Measurements from ENCODE around the gene CARD18. TPM values are rescaled to one million over a fixed set of nuclear protein-coding genes. Genes with fewer than 3 reads are reported as not detected.
A peak's percentile ranks its signal among the peaks of the same experiment; 100 is the strongest.

The CARD18 gene
- total RNA-seq, 2 experiments from 2014 or later, result not detected

DNA sequence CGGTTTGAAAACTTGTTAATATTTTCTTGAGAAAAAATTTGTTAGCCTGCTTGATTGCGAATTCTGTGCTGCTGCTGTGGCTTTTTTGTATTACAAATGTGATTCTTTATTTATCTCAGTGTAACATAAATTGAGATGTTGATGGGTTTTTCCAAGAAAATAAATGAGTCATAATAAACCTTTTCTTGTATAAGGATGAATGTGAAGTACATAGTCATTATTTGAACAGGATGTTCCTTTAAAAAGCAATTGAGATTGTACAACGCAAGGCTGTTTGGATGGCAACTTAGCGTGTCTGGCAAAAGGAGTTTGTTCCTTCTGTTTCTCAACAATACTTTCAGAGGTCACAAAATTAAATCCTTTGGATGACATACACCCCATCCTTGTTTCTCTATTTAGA, 24.6 kb upstream of the CARD18 start:
- Mint-ChIP-seq H3K4me3 (no peak overlapping the region), H3K9me3 (no peaks in the 10 kb centered on the region), H3K27ac (no peak overlapping the region), H3K36me3 (ENCODE audit: low read depth) (no peaks in the 10 kb centered on the region), H3K4me1 (ENCODE audit: low read depth) (no peaks in the 10 kb centered on the region), H3K27me3 (peaks cover 4% of the 10 kb centered on the region)
- Histone ChIP-seq H3K4me3 (ENCODE audit: low read length) (no peak overlapping the region), H3K36me3 (ENCODE audit: insufficient read depth, low read length) (no peaks in the 10 kb centered on the region), H3K27me3 (ENCODE audit: control insufficient read depth in 1 of 2, insufficient read depth in 2 of 2, low read length in 2 of 2) (no peaks in the 10 kb centered on the region), H3K9me3 (ENCODE audit: control insufficient read depth in 1 of 2, insufficient read depth in 1 of 2, low read length in 2 of 2) (no peaks in the 10 kb centered on the region), H3K4me1 (ENCODE audit: insufficient read depth, low read length) (no peaks in the 10 kb centered on the region), H3K27ac (ENCODE audit: low read depth in 1 of 2, low read length in 2 of 2) (no peak overlapping the region)
- DNase-seq (no peak), ATAC-seq (ENCODE audit: poor library complexity) (no peak)
- no peak for TF ChIP-seq CTCF (IDR thresholded peaks at IDR 0.05)
- CTCF ChIA-PET, result no interaction called here
- POLR2A ChIA-PET, result no interaction called here
- intact Hi-C loops (cut with DNase I, micrococcal nuclease), result no loop called here

DNA sequence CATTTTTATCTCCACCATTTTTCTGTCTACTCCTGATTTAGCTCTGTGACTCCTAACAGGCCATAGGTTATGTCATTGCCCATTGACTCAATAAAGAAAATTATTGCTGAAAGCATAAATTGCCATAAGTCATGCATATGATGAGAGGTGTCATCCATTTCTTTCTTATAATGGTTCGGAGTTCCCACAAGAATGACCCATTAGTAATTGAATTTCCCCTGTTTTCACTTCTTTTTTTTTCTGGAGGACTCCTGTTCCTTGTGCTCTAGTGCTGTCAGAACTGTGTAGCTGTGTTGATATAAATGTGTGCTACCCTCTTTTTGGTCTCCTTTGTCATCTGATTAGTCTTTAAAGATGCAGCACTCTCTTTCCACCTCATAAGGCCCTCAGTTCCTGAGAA, 22.9 kb upstream of the CARD18 start:
- H3K4me3 Mint-ChIP-seq, result no peak overlapping the region
- no peaks in the 10 kb centered on the region for H3K27me3 ChIP-seq (ENCODE audit: control insufficient read depth in 1 of 2, insufficient read depth in 2 of 2, low read length in 2 of 2)
- CTCF ChIA-PET, result no interaction called here
- H3K27ac Mint-ChIP-seq, result no peak overlapping the region
- intact Hi-C loops (cut with DNase I, micrococcal nuclease), result no loop called here
- no peak overlapping the region for H3K27ac ChIP-seq (ENCODE audit: low read depth in 1 of 2, low read length in 2 of 2)
- H3K4me1 ChIP-seq (ENCODE audit: insufficient read depth, low read length), result no peaks in the 10 kb centered on the region
- H3K4me1 Mint-ChIP-seq (ENCODE audit: low read depth), result no peaks in the 10 kb centered on the region
- no peak for TF ChIP-seq CTCF (IDR thresholded peaks at IDR 0.05)
- peaks cover 4% of the 10 kb centered on the region for H3K27me3 Mint-ChIP-seq
- ATAC-seq (ENCODE audit: poor library complexity) (no peak), DNase-seq (peak in 2 of 14 experiments; percentile 13 to 30)
- H3K9me3 Mint-ChIP-seq, result no peaks in the 10 kb centered on the region
- H3K4me3 ChIP-seq (ENCODE audit: low read length), result no peak overlapping the region
- H3K36me3 ChIP-seq (ENCODE audit: insufficient read depth, low read length), result no peaks in the 10 kb centered on the region
- no peaks in the 10 kb centered on the region for H3K36me3 Mint-ChIP-seq (ENCODE audit: low read depth)
- H3K9me3 ChIP-seq (ENCODE audit: control insufficient read depth in 1 of 2, insufficient read depth in 1 of 2, low read length in 2 of 2), result no peaks in the 10 kb centered on the region
- POLR2A ChIA-PET, result no interaction called here

DNA sequence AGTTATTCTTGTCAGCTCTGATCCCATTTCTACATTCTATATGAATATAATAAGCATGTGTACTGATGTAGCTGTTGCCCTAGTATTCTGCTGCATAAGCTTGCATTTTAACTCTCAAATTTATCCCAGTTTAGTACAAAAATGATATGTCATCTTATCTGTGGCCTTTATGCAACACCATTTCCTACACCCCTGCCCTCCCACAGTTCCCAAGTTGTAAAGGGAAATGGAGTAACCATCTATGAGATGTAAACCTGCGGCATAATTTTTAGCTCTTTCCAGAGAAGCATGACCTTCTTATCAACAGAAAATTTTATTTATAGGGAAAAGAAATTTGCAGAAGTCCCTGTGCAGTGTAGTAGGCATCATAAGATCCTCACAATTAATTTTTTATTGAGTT, 18.9 kb upstream of the CARD18 start:
- CTCF ChIA-PET, result no interaction called here
- no peak for DNase-seq
- intact Hi-C loops (cut with DNase I, micrococcal nuclease), result no loop called here

More for the DNA sequence above, 18.9 kb upstream of the CARD18 start:
- no peak overlapping the region for H3K4me3 Mint-ChIP-seq
- peaks cover 9% of the 10 kb centered on the region for H3K27me3 Mint-ChIP-seq
- H3K36me3 ChIP-seq (ENCODE audit: insufficient read depth, low read length), result no peaks in the 10 kb centered on the region
- no peak overlapping the region for H3K4me3 ChIP-seq (ENCODE audit: low read length)
- no peak overlapping the region for H3K27ac Mint-ChIP-seq
- H3K27ac ChIP-seq (ENCODE audit: low read depth in 1 of 2, low read length in 2 of 2), result no peak overlapping the region
- POLR2A ChIA-PET, result no interaction called here
- ATAC-seq (ENCODE audit: poor library complexity), result no peak
- no peaks in the 10 kb centered on the region for H3K9me3 ChIP-seq (ENCODE audit: control insufficient read depth in 1 of 2, insufficient read depth in 1 of 2, low read length in 2 of 2)
- H3K27me3 ChIP-seq (ENCODE audit: control insufficient read depth in 1 of 2, insufficient read depth in 2 of 2, low read length in 2 of 2), result no peaks in the 10 kb centered on the region
- TF ChIP-seq CTCF (IDR thresholded peaks at IDR 0.05), result no peak
- H3K9me3 Mint-ChIP-seq, result no peaks in the 10 kb centered on the region
- H3K4me1 Mint-ChIP-seq (ENCODE audit: low read depth), result no peaks in the 10 kb centered on the region
- H3K36me3 Mint-ChIP-seq (ENCODE audit: low read depth), result no peaks in the 10 kb centered on the region
- H3K4me1 ChIP-seq (ENCODE audit: insufficient read depth, low read length), result no peaks in the 10 kb centered on the region
